ENCODE measurements around the gene NTNG1. TPM values are rescaled to one million over a fixed set of nuclear protein-coding genes. Genes with fewer than 3 reads are reported as not detected.

NTNG1 gene
- total RNA-seq, 1 donor from 2014 or later = 19.7 TPM

GRCh38 chr1:107442551-107442950 is 301.7 kb downstream of the NTNG1 start:
- no peak overlapping the region for H3K4me3 Mint-ChIP-seq
- no peaks in the 10 kb centered on the region for H3K27me3 Mint-ChIP-seq
- H3K9me3 Mint-ChIP-seq = no peaks in the 10 kb centered on the region
- H3K4me1 Mint-ChIP-seq (ENCODE audit: unreplicated experiment) = peaks cover 18% of the 10 kb centered on the region
- no peak for DNase-seq (ENCODE audit: extremely low spot score, unreplicated experiment)
- no peak for TF ChIP-seq CTCF (conservative IDR thresholded peaks at IDR 0.05)
- H3K36me3 Mint-ChIP-seq = no peaks in the 10 kb centered on the region
- no peak overlapping the region for H3K27ac Mint-ChIP-seq

GRCh38 chr1:107443027-107443426 is 302.2 kb downstream of the NTNG1 start:
- no peaks in the 10 kb centered on the region for H3K27me3 Mint-ChIP-seq
- H3K4me1 Mint-ChIP-seq (ENCODE audit: unreplicated experiment) = peaks cover 18% of the 10 kb centered on the region
- no peaks in the 10 kb centered on the region for H3K9me3 Mint-ChIP-seq
- no peak overlapping the region for H3K27ac Mint-ChIP-seq
- no peak for DNase-seq (ENCODE audit: extremely low spot score, unreplicated experiment)
- no peak for TF ChIP-seq CTCF (conservative IDR thresholded peaks at IDR 0.05)
- H3K36me3 Mint-ChIP-seq = no peaks in the 10 kb centered on the region
- H3K4me3 Mint-ChIP-seq = no peak overlapping the region

GRCh38 chr1:107443860-107444259 is 303.0 kb downstream of the NTNG1 start:
- Mint-ChIP-seq H3K27me3 (no peaks in the 10 kb centered on the region), H3K4me3 (no peak overlapping the region), H3K27ac (no peak overlapping the region), H3K4me1 (ENCODE audit: unreplicated experiment) (peaks cover 18% of the 10 kb centered on the region), H3K9me3 (no peaks in the 10 kb centered on the region), H3K36me3 (no peaks in the 10 kb centered on the region)
- DNase-seq (ENCODE audit: extremely low spot score, unreplicated experiment) = no peak
- no peak for TF ChIP-seq CTCF (conservative IDR thresholded peaks at IDR 0.05)

GRCh38 chr1:107444302-107444701 is 303.5 kb downstream of the NTNG1 start:
- no peak overlapping the region for H3K27ac Mint-ChIP-seq
- no peak overlapping the region for H3K4me3 Mint-ChIP-seq
- no peaks in the 10 kb centered on the region for H3K36me3 Mint-ChIP-seq
- peaks cover 22% of the 10 kb centered on the region for H3K4me1 Mint-ChIP-seq (ENCODE audit: unreplicated experiment)
- no peaks in the 10 kb centered on the region for H3K9me3 Mint-ChIP-seq
- TF ChIP-seq CTCF (conservative IDR thresholded peaks at IDR 0.05) = no peak
- no peak for DNase-seq (ENCODE audit: extremely low spot score, unreplicated experiment)
- no peaks in the 10 kb centered on the region for H3K27me3 Mint-ChIP-seq

GRCh38 chr1:107449326-107449725 is 308.5 kb downstream of the NTNG1 start:
- H3K4me1 Mint-ChIP-seq (ENCODE audit: unreplicated experiment) = peaks cover 23% of the 10 kb centered on the region
- H3K36me3 Mint-ChIP-seq = no peaks in the 10 kb centered on the region
- no peak overlapping the region for H3K27ac Mint-ChIP-seq
- no peak for TF ChIP-seq CTCF (conservative IDR thresholded peaks at IDR 0.05)
- DNase-seq (ENCODE audit: extremely low spot score, unreplicated experiment) = no peak
- H3K4me3 Mint-ChIP-seq = no peak overlapping the region
- H3K9me3 Mint-ChIP-seq = no peaks in the 10 kb centered on the region
- no peaks in the 10 kb centered on the region for H3K27me3 Mint-ChIP-seq
